22Rv1 (cell line): ENCODE results near the gene SH2D4B.

ENCODE experiments used
- H3K27ac ChIP-seq: fragments of 450-650 bp; 2 replicates; pipeline ENCODE4 v1.5.1; 2017
- CTCF ChIP-seq: fragments of 450-650 bp; IDR thresholded peaks from 2 replicates; pipeline ENCODE4 v1.5.1; 2017; ENCODE audit warnings: mild to moderate bottlenecking
- ZFX ChIP-seq: fragments of 450-650 bp; IDR thresholded peaks from 2 replicates; pipeline ENCODE4 v1.6.1; 2017; ENCODE audit warnings: antibody characterized with exemption, borderline replicate concordance

Gene SH2D4B

DNA sequence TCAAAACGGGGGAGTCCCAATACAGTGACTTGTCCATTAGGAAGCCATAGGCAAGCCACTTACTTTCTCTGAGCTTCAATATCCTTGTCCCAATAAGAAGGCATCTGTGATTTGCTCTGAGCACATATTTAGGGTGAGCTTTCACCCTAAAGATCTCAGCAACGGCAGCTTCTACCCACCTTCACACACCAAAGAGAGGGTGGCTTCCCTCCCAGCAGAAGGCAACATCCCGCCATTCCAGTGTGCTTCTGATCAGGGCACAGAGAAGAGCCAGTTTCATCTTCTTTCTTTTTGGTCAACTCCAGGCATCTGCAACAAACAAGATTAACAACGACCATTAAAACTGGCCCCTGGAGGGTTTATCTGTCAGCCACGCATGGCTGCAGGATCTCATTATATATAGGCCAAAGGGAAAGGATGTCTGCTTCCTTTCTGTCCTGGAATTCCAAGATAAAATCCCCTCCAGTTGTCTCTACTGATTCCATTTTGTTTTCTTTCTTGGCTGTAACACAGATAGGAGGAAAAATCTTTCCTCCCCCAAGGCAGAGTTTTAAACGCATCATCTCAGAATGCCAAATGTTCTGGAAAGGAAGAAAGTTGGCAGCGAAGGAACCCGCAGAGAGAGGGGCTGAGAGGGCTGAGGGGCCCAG, 491 bp upstream of the SH2D4B start:
- H3K27ac ChIP-seq = no peak overlapping the region
- no peak for TF ChIP-seq CTCF
- no peak for TF ChIP-seq ZFX

DNA sequence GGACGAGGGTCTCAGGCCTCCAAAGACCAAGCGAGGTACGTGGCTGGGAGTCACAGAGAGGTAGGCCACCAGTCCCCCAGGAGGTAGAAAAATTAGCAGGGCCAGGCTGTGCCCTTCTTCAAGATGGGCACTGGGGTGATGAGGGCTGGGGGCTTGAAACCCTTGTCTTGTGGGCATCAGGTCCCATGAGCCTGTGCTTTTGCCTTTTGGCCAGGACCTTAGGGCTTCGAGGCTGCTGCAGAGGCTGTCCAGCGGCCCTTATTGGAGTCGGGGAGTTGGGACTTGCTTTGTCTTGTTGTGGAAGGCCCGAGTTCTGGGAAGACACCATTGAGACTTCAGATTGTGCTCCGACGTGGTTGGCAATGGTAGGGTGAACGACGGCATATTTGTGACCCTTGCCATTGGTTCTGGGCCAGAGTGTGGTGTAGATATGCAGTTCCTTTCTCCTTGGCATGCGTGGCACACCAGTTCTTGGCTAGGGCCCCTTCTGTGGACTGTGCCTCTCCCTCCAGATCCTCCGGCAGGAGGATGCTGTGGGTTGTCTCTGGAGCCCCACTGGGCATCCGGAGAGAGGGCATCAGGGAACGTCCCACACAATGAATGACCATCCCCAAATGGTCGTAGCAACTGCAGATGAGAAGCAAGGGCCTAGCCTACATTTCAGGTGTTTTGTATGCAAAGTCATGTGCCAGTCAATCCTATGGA, 931 bp downstream of the SH2D4B start:
- H3K27ac ChIP-seq = no peak overlapping the region
- TF ChIP-seq ZFX (no peak), CTCF (no peak)

DNA sequence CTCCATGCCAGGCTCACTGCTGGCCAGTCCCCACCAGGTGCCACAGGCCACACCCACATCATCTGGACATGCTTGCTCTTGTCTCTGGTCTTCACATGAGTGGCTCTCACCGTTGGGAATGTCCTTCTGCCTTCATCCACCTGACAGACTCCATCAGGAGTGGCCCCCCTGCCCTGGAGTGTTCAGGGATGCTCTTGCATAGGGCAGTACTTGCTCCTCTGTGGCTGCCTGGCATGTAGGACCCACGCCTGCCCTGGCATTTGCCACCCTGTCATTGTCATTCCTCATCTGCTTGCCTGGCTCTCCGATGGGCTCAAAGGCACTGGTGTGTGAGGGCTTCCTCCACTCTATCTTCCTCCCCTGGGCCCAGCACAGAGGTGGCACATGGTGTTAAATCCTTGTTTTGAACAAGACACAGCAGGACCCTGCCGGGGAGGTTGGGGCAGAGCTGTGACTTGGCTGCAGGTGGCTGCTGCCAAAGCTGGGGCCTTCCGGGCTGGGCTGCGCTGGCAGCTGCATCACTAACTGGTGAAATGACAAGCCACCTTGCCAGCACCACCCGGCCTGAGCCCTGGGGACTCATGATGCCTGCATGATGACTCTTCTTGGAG, 1.8 kb downstream of the SH2D4B start:
- H3K27ac ChIP-seq = no peak overlapping the region
- no peak for TF ChIP-seq ZFX
- no peak for TF ChIP-seq CTCF

GRCh38 chr10:80540136-80540535, 2.4 kb downstream of the SH2D4B start:
- no peak for TF ChIP-seq ZFX
- H3K27ac ChIP-seq = no peak overlapping the region

- TF ChIP-seq ZFX = no peak
- H3K27ac ChIP-seq = no peak overlapping the region
These were observed 2.9 kb downstream of the SH2D4B start for GRCh38 chr10:80540618-80540980.

DNA sequence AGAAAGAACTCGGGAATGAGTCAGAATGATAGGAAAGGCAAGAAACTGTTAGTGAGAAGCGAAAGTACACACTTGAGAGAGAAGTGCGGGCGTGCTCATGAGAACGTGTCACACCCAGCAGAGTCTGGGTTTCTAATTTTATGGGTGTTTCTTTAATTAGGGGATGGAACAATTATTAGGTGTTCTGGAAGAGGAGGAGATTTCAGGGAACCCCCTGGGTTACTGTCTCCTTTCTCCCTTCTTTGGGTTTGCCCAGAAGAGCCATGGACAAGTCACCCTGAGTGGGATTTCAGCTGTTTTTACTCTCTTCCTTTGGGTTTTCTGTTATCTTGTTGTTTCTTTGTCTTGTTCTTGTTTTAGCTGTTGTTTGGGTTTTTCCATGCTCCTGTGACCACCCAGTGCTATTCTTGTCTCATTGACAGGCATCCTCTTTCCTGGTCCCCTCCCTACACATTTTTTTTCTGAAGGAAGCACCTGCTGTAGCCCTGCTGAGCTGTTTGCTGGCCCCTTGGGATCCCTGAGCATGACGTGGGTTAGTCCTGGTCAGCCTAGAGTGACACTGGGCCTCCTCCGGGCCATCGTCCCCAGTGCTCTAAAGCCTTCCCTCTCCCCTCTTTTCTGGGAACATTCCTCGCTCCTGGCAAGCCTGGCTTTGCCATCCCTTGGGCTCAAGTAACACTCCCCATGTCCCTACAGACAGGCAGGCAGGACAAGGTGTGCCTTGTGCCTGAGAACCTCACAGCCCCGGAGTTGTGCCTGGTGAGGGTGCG, 3.5 kb downstream of the SH2D4B start:
- H3K27ac ChIP-seq = no peak overlapping the region
- TF ChIP-seq CTCF (no peak), ZFX (no peak)

DNA sequence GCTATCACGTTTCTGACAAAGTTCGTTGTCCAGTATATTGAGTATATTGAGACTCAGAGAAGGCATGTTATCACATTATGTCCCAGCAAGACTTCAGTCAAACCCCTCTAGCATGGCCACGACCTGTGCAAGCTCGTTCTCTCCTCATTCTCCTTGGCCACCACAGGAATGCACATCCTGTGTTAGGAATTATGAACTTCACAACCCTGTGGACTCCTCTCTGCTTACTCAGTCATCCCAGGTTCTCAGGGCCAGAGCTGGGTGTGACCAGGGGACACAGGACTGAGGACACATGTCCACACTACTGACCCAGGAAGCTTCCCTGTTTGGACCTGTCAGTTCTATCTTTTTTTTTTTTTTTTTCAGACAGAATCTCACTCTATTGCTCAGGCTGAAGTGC, 4.4 kb downstream of the SH2D4B start:
- no peak overlapping the region for H3K27ac ChIP-seq
- no peak for TF ChIP-seq CTCF
- TF ChIP-seq ZFX = no peak
